T-cell (primary cell): ENCODE data around the gene GPAT3. TPM values are rescaled to one million over a fixed set of nuclear protein-coding genes. Genes with fewer than 3 reads are reported as not detected.

Experiments
- ATAC-seq, 4 experiments: fragments of 200-7000 bp in 3 of 4; fragments of 150-1000 bp in 1 of 4; cut with Tn5 transposase; replicated peaks in 1 of 4; 1 replicate in 3 of 4; 2 replicates in 1 of 4; pipeline ENCODE4 v1.10.0; 2021; ENCODE audit warnings: moderate library complexity in 3 of 4, mild to moderate bottlenecking in 2 of 4, moderate number of reproducible peaks in 1 of 4
- CTCF ChIA-PET, 2 donors: fragments of 300-600 bp; sonication (Branson Sonifier 250); formaldehyde crosslinking; loops; one replicate each; lab custom pipeline; 2022; ENCODE audit warnings: antibody characterized with exemption in 2 of 2; lab: Charles Lee
- POLR2A ChIA-PET, 2 donors: fragments of 300-600 bp; sonication (Branson Sonifier 250); formaldehyde crosslinking; loops; one replicate each; lab custom pipeline; 2022; ENCODE audit warnings: antibody characterized with exemption in 2 of 2; lab: Charles Lee
- DNase-seq, 35 experiments: peaks; one replicate each; pipeline versions ENCODE4 v3.0.0 to v3.0.0-alpha.2; 2013 to 2023
- H3K27ac ChIP-seq: one replicate; pipeline ENCODE4 v1.5.1; 2013; ENCODE audit warnings: low read length
- H3K27me3 ChIP-seq, 2 experiments: replicated peaks in 1 of 2; 1 replicate in 1 of 2; 2 replicates in 1 of 2; pipeline versions ENCODE4 v1.6.1 to v1.7.0; 2013; ENCODE audit warnings: low read length in 1 of 2, mixed read lengths in 1 of 2; ENCODE audit not compliant: control insufficient read depth in 2 of 2, insufficient read depth in 2 of 2; ENCODE audit errors: extremely low read depth in 1 of 2
- H3K36me3 ChIP-seq, 2 donors: 1 replicate in 1 of 2; 2 replicates in 1 of 2; pipeline versions ENCODE4 v1.6.1 to v1.7.0; 2013; ENCODE audit warnings: low read length in 1 of 2; ENCODE audit not compliant: control insufficient read depth in 2 of 2, insufficient read depth in 1 of 2; ENCODE audit errors: extremely low read depth in 1 of 2
- H3K4me1 ChIP-seq, 2 experiments: 1 replicate in 1 of 2; 2 replicates in 1 of 2; pipeline versions ENCODE4 v1.6.1 to v1.7.0; 2013; ENCODE audit warnings: low read length in 2 of 2, mixed read lengths in 1 of 2; ENCODE audit not compliant: insufficient read depth in 2 of 2, control insufficient read depth in 1 of 2; ENCODE audit errors: extremely low read depth in 1 of 2
- H3K4me3 ChIP-seq, 2 donors: 1 replicate in 1 of 2; 2 replicates in 1 of 2; pipeline versions ENCODE4 v1.5.1 to v1.7.0; 2013; ENCODE audit warnings: mild to moderate bottlenecking in 2 of 2, low read length in 1 of 2, moderate library complexity in 1 of 2; ENCODE audit not compliant: control insufficient read depth in 1 of 2; ENCODE audit errors: extremely low read depth in 1 of 2
- H3K9me3 ChIP-seq: 2 replicates; pipeline ENCODE4 v1.7.0; 2013
- H3K27ac Mint-ChIP-seq, 2 donors: one replicate each; pipeline ENCODE4 v1.8.0; 2020 to 2021; ENCODE audit warnings: mild to moderate bottlenecking in 2 of 2, mixed read lengths in 2 of 2
- H3K27me3 Mint-ChIP-seq, 2 donors: one replicate each; pipeline ENCODE4 v1.8.0; 2021 to 2022; ENCODE audit warnings: mixed read lengths in 2 of 2
- H3K36me3 Mint-ChIP-seq: one replicate; pipeline ENCODE4 v1.8.0; 2021; ENCODE audit warnings: mixed read lengths
- H3K4me1 Mint-ChIP-seq, 3 donors: one replicate each; pipeline ENCODE4 v1.8.0; 2020 to 2022; ENCODE audit warnings: mixed read lengths in 3 of 3, mild to moderate bottlenecking in 1 of 3
- H3K4me3 Mint-ChIP-seq, 3 donors: one replicate each; pipeline ENCODE4 v1.8.0; 2020 to 2022; ENCODE audit warnings: mild to moderate bottlenecking in 3 of 3, mixed read lengths in 3 of 3, moderate library complexity in 3 of 3
- H3K9me3 Mint-ChIP-seq, 3 donors: one replicate each; pipeline ENCODE4 v1.8.0; 2020 to 2022; ENCODE audit warnings: mixed read lengths in 3 of 3
- WGBS: methylation state at CpG from one replicate; pipeline ENCODE4 v1.1.5; 2013; ENCODE audit warnings: missing lambda C conversion rate; ENCODE audit not compliant: insufficient coverage; 5-methylcytosine and 5-hydroxymethylcytosine counted together
- total RNA-seq, 35 experiments: library from RNA in 6 of 35; stranded (reverse) in 6 of 35; fragments of 120-200 nt in 1 of 35; gene quantifications; one replicate each; pipeline versions ENCODE4 v1.2.1 to v1.2.4 and lab custom pipeline; 2013 to 2026

Gene GPAT3
- total RNA-seq, 5 donors from 2014 or later (not counting 1 experiment from before 2014, with no cell fraction given): 2.7 to 8.3 (median 6.1) TPM

GRCh38 chr4:83610729-83611128 is 74.8 kb downstream of the GPAT3 start:
- no peak for ATAC-seq
- CTCF ChIA-PET: no interaction called here

DNA sequence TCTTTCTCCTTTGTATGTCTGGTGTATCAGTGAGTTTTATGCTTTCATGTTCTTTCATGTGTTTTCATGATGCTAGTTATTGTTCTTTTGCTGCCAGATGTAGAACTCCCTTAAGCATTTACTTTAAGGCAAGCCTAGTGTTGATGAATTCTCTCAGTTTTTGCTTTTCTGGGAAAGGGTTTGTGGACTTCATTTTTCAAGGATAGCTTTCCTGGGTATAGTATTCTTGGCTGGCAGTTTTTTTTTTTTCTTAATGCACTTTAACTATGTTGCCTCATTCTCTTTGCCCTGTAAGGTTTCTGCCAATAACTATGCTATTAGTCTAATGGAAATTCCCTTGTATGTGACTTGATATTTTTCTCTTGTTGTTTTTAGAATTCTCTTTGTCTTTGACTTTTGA is 77.1 kb downstream of the GPAT3 start:
- no peak overlapping the region for H3K27ac Mint-ChIP-seq
- CTCF ChIA-PET: interaction anchor here in 1 of 2 donors (0.6 kb wide), 1 partner anchor 1203 kb away, joined by 3 read pairs; no protein-coding TSS in a partner anchor
- no peak for ATAC-seq

More at GRCh38 chr4:83610729-83611128, 74.8 kb downstream of the GPAT3 start:
- Histone ChIP-seq H3K4me3 (no peak overlapping the region), H3K27me3 (peaks cover 0 to 7% of the 10 kb centered on the region in 2 experiments), H3K27ac (no peak overlapping the region), H3K4me1 (no peaks in the 10 kb centered on the region), H3K9me3 (no peaks in the 10 kb centered on the region), H3K36me3 (no peaks in the 10 kb centered on the region)
- WGBS: no CpG with 5 or more reads among the region's 1 CpG
- peaks cover 3 to 11% of the 10 kb centered on the region in 2 donors for H3K27me3 Mint-ChIP-seq
- no peak overlapping the region for H3K4me3 Mint-ChIP-seq
- no peak overlapping the region for H3K27ac Mint-ChIP-seq
- POLR2A ChIA-PET: no interaction called here
- no peaks in the 10 kb centered on the region for H3K36me3 Mint-ChIP-seq
- no peak for DNase-seq
- no peaks in the 10 kb centered on the region for H3K4me1 Mint-ChIP-seq
- H3K9me3 Mint-ChIP-seq: peaks cover 20 to 32% (median 28%) of the 10 kb centered on the region in 3 donors

DNA sequence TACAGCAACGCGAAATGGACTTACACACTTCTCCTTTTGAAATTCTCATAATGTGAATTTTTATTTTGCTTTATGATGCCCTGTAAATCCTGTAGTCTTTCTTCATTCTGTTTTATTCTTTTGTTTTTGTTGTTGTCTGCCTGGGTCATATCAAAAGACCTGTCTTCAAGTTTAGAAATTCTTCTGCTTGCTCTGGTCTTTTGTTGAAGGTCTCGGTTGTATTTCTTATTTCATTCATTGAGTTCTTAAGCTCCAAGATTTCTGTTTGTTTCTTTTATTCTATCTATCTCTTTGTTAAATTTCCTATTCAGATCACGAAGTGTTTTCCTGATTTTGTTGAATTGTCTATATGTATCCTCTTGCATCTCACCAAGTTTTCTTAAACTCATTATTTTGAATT is 78.1 kb downstream of the GPAT3 start:
- ATAC-seq: no peak

More for the DNA sequence above, 77.1 kb downstream of the GPAT3 start:
- DNase-seq: no peak
- Histone ChIP-seq H3K27me3 (peaks cover 0 to 7% of the 10 kb centered on the region in 2 experiments), H3K4me3 (no peak overlapping the region), H3K36me3 (no peaks in the 10 kb centered on the region), H3K27ac (no peak overlapping the region), H3K4me1 (no peaks in the 10 kb centered on the region), H3K9me3 (no peaks in the 10 kb centered on the region)
- POLR2A ChIA-PET: no interaction called here
- no peak overlapping the region for H3K4me3 Mint-ChIP-seq
- H3K36me3 Mint-ChIP-seq: no peaks in the 10 kb centered on the region
- peaks cover 3 to 11% of the 10 kb centered on the region in 2 donors for H3K27me3 Mint-ChIP-seq
- peaks cover 20 to 32% (median 28%) of the 10 kb centered on the region in 3 donors for H3K9me3 Mint-ChIP-seq
- H3K4me1 Mint-ChIP-seq: no peaks in the 10 kb centered on the region

DNA sequence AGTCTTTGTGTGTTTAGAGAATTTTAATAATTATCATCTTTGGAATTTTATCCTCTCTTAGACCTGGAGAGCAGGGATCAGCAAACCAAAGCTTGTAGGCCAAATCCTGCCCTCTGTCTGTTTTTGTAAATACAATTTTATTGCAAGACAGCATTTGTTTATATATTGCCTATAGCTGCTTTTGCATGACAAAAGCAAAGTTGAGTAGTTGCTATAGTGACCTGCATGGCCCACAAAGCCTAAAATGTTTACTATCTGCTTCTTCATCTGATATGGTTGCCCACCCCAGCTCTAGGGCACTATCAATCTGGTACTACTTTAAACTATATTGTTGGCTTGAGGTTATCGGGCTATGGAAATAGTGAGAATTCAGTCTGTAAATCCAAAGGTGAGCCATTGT is 80.3 kb downstream of the GPAT3 start:
- no peak overlapping the region for H3K4me3 ChIP-seq
- POLR2A ChIA-PET: no interaction called here
- H3K36me3 ChIP-seq: no peaks in the 10 kb centered on the region
- H3K4me3 Mint-ChIP-seq: no peak overlapping the region
- H3K27ac Mint-ChIP-seq: no peak overlapping the region
- H3K36me3 Mint-ChIP-seq: peaks cover 3% of the 10 kb centered on the region
- H3K4me1 Mint-ChIP-seq: peaks cover 0 to 6% (median 0%) of the 10 kb centered on the region in 3 donors
- CTCF ChIA-PET: interaction anchor here in 1 of 2 donors (0.6 kb wide), 1 partner anchor 20 kb away, joined by 3 read pairs; no protein-coding TSS in a partner anchor
- no CpG with 5 or more reads among the region's 1 CpG for WGBS
- ATAC-seq: no peak
- peaks cover 0 to 11% of the 10 kb centered on the region in 2 experiments for H3K27me3 ChIP-seq
- DNase-seq: no peak
- H3K4me1 ChIP-seq: no peaks in the 10 kb centered on the region
- no peaks in the 10 kb centered on the region for H3K9me3 ChIP-seq
- no peak overlapping the region for H3K27ac ChIP-seq
- peaks cover 18 to 27% of the 10 kb centered on the region in 2 donors for H3K27me3 Mint-ChIP-seq
- peaks cover 20 to 30% (median 26%) of the 10 kb centered on the region in 3 donors for H3K9me3 Mint-ChIP-seq

More for the DNA sequence above, 78.1 kb downstream of the GPAT3 start:
- Mint-ChIP-seq H3K9me3 (peaks cover 20 to 32% (median 28%) of the 10 kb centered on the region in 3 donors), H3K4me1 (no peaks in the 10 kb centered on the region), H3K4me3 (no peak overlapping the region), H3K27ac (no peak overlapping the region), H3K36me3 (no peaks in the 10 kb centered on the region), H3K27me3 (peaks cover 3 to 12% of the 10 kb centered on the region in 2 donors)
- Histone ChIP-seq H3K27ac (no peak overlapping the region), H3K9me3 (no peaks in the 10 kb centered on the region), H3K36me3 (no peaks in the 10 kb centered on the region), H3K4me3 (no peak overlapping the region), H3K4me1 (no peaks in the 10 kb centered on the region), H3K27me3 (peaks cover 0 to 7% of the 10 kb centered on the region in 2 experiments)
- DNase-seq: no peak
- ChIA-PET CTCF (no interaction called here), POLR2A (no interaction called here)
- no CpG with 5 or more reads among the region's 4 CpGs for WGBS

DNA sequence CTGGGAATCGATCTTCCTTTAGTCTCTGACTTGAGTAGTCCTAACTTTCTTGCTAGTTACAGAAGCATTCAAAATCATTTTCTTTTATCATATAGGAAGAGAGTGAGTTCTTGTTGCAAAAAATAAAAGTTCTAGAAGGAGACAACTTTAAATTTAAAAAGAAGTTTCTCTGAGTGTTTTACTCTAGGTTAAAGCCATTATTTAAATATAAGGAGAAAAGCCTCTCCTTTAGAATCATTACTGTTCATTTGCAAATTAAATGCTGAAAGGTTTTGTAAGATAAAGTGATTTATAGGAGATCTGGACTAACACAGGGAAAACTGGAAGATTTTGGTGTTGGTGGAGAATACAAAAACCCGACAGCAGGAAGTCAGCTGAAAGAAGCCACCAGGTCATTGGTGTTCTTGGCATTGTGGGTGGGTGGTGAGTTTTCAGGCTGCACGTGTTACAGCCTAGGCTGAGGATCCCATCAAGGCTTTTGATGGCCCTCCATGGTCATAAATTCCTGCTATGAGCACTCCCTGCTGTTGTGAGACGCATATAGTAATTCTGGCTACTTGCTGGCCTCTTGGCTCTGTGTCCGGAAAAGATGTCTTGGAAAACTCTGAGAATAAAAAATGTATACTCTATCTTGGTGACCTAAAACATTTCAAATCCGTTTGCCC is 81.6 kb downstream of the GPAT3 start:
- POLR2A ChIA-PET: no interaction called here
- 47% methylated on average over 2 of the region's 6 CpGs for WGBS

GRCh38 chr4:83618431-83618830 is 82.5 kb downstream of the GPAT3 start:
- no peak overlapping the region for H3K4me3 Mint-ChIP-seq
- peaks cover 16 to 30% (median 26%) of the 10 kb centered on the region in 3 donors for H3K9me3 Mint-ChIP-seq
- peaks cover 3% of the 10 kb centered on the region for H3K36me3 Mint-ChIP-seq
- H3K4me1 Mint-ChIP-seq: peaks cover 0 to 6% (median 0%) of the 10 kb centered on the region in 3 donors
- ChIA-PET CTCF (interaction anchor here in 1 of 2 donors (0.6 kb wide), 1 partner anchor 20 kb away, joined by 4 read pairs; no protein-coding TSS in a partner anchor), POLR2A (interaction anchor here in 1 of 2 donors (0.6 kb wide), 1 partner anchor 981 kb away, joined by 3 read pairs; no protein-coding TSS in a partner anchor)
- Histone ChIP-seq H3K36me3 (no peaks in the 10 kb centered on the region), H3K9me3 (no peaks in the 10 kb centered on the region), H3K27me3 (peaks cover 0 to 23% of the 10 kb centered on the region in 2 experiments), H3K4me1 (no peaks in the 10 kb centered on the region), H3K27ac (no peak overlapping the region), H3K4me3 (no peak overlapping the region)
- ATAC-seq: no peak
- no peak for DNase-seq
- peaks cover 24 to 28% of the 10 kb centered on the region in 2 donors for H3K27me3 Mint-ChIP-seq
- WGBS: 10% methylated on average over 4 of the region's 4 CpGs
- H3K27ac Mint-ChIP-seq: no peak overlapping the region

More for the DNA sequence above, 81.6 kb downstream of the GPAT3 start:
- peaks cover 23 to 33% (median 29%) of the 10 kb centered on the region in 3 donors for H3K9me3 Mint-ChIP-seq
- no peak overlapping the region for H3K4me3 Mint-ChIP-seq
- Histone ChIP-seq H3K27me3 (peaks cover 0 to 15% of the 10 kb centered on the region in 2 experiments), H3K27ac (no peak overlapping the region), H3K9me3 (no peaks in the 10 kb centered on the region), H3K4me3 (no peak overlapping the region), H3K4me1 (no peaks in the 10 kb centered on the region), H3K36me3 (no peaks in the 10 kb centered on the region)
- no peak for ATAC-seq
- H3K36me3 Mint-ChIP-seq: peaks cover 3% of the 10 kb centered on the region
- CTCF ChIA-PET: interaction anchor here in 1 of 2 donors (0.6 kb wide), 1 partner anchor 28 kb away, joined by 3 read pairs; no protein-coding TSS in a partner anchor
- H3K4me1 Mint-ChIP-seq: peaks cover 0 to 6% (median 0%) of the 10 kb centered on the region in 3 donors
- H3K27ac Mint-ChIP-seq: no peak overlapping the region
- peaks cover 24 to 31% of the 10 kb centered on the region in 2 donors for H3K27me3 Mint-ChIP-seq
- DNase-seq: no peak
